Activated B cell treated with CpG ODN at 0.5 μM for 24 hours (primary cell): ENCODE results near the gene FBXL13. TPM values are rescaled to one million over a fixed set of nuclear protein-coding genes. Genes with fewer than 3 reads are reported as not detected.

ENCODE experiments used
- ATAC-seq: fragments of 200-7000 bp; cut with Tn5 transposase; one replicate; pipeline ENCODE4 v1.10.0; 2021; ENCODE audit warnings: low read depth, mild to moderate bottlenecking, moderate library complexity
- CTCF ChIA-PET: fragments of 350-600 bp; sonication (Branson Sonifier 250); formaldehyde crosslinking; loops from one replicate; lab custom pipeline; 2021; ENCODE audit warnings: antibody characterized with exemption; lab: Charles Lee
- POLR2A ChIA-PET: fragments of 350-600 bp; sonication (Branson Sonifier 250); formaldehyde crosslinking; loops from one replicate; lab custom pipeline; 2021; ENCODE audit warnings: antibody characterized with exemption; lab: Charles Lee
- DNase-seq: peaks from one replicate; pipeline ENCODE4 v3.0.0; 2022
- H3K27ac Mint-ChIP-seq: one replicate; pipeline ENCODE4 v1.8.0; 2020; ENCODE audit warnings: mixed read lengths
- H3K27me3 Mint-ChIP-seq: one replicate; pipeline ENCODE4 v1.8.0; 2021; ENCODE audit warnings: mixed read lengths
- H3K36me3 Mint-ChIP-seq: one replicate; pipeline ENCODE4 v1.8.0; 2021; ENCODE audit warnings: low read depth, mixed read lengths
- H3K4me1 Mint-ChIP-seq: one replicate; pipeline ENCODE4 v1.8.0; 2021; ENCODE audit warnings: mixed read lengths
- H3K4me3 Mint-ChIP-seq: one replicate; pipeline ENCODE4 v1.8.0; 2020; ENCODE audit warnings: mild to moderate bottlenecking, mixed read lengths
- H3K9me3 Mint-ChIP-seq: one replicate; pipeline ENCODE4 v1.8.0; 2020; ENCODE audit warnings: mixed read lengths
- CTCF ChIP-seq: fragments of 200-600 bp; IDR thresholded peaks from one replicate; pipeline ENCODE4 v1.8.0; 2022; ENCODE audit warnings: antibody characterized with exemption, mild to moderate bottlenecking
- intact Hi-C: fragments of 100-400 bp; cut with micrococcal nuclease; formaldehyde crosslinking; loops from one replicate; pipeline ENCODE4 v1.15.1; 2024
- total RNA-seq: library from RNA; stranded (reverse); gene quantifications from 2 replicates; pipeline ENCODE4 v1.2.3, GENCODE V29; 2022

FBXL13 gene
- total RNA-seq, 1 donor from 2014 or later = 2.9 TPM

- ATAC-seq = no peak
- intact Hi-C loops = no loop called here
- H3K9me3 Mint-ChIP-seq = no peaks in the 10 kb centered on the region
- no peaks in the 10 kb centered on the region for H3K27me3 Mint-ChIP-seq
- DNase-seq = no peak
- CTCF ChIA-PET = no interaction called here
- no peak overlapping the region for H3K27ac Mint-ChIP-seq
- peaks cover 6% of the 10 kb centered on the region for H3K4me1 Mint-ChIP-seq
- no peak overlapping the region for H3K4me3 Mint-ChIP-seq
- H3K36me3 Mint-ChIP-seq = no peaks in the 10 kb centered on the region
- POLR2A ChIA-PET = no interaction called here
- no peak for TF ChIP-seq CTCF
Measured at GRCh38 chr7:102992509-102992937, 82.1 kb downstream of the FBXL13 start.

GRCh38 chr7:102991540-102992214 is 82.9 kb downstream of the FBXL13 start:
- ChIA-PET POLR2A (no interaction called here), CTCF (no interaction called here)
- no peak for ATAC-seq
- Mint-ChIP-seq H3K27me3 (no peaks in the 10 kb centered on the region), H3K36me3 (no peaks in the 10 kb centered on the region), H3K9me3 (no peaks in the 10 kb centered on the region), H3K27ac (no peak overlapping the region), H3K4me1 (peaks cover 6% of the 10 kb centered on the region), H3K4me3 (no peak overlapping the region)
- no peak for TF ChIP-seq CTCF
- no peak for DNase-seq
- intact Hi-C loops = no loop called here

- ATAC-seq = no peak
- ChIA-PET CTCF (no interaction called here), POLR2A (no interaction called here)
- Mint-ChIP-seq H3K9me3 (no peaks in the 10 kb centered on the region), H3K36me3 (no peaks in the 10 kb centered on the region), H3K27me3 (no peaks in the 10 kb centered on the region), H3K4me1 (peaks cover 6% of the 10 kb centered on the region), H3K4me3 (no peak overlapping the region), H3K27ac (no peak overlapping the region)
- no peak for DNase-seq
- TF ChIP-seq CTCF = no peak
- intact Hi-C loops = no loop called here
Measured at GRCh38 chr7:102991077-102991539, 83.5 kb downstream of the FBXL13 start.

GRCh38 chr7:102990642-102991041 is 84.0 kb downstream of the FBXL13 start:
- no peak overlapping the region for H3K4me3 Mint-ChIP-seq
- CTCF ChIA-PET = no interaction called here
- H3K36me3 Mint-ChIP-seq = no peaks in the 10 kb centered on the region

More at GRCh38 chr7:102990642-102991041, 84.0 kb downstream of the FBXL13 start:
- no peak for TF ChIP-seq CTCF
- intact Hi-C loops = no loop called here
- Mint-ChIP-seq H3K27ac (no peak overlapping the region), H3K27me3 (no peaks in the 10 kb centered on the region), H3K9me3 (no peaks in the 10 kb centered on the region), H3K4me1 (peaks cover 6% of the 10 kb centered on the region)
- no peak for DNase-seq
- POLR2A ChIA-PET = no interaction called here
- ATAC-seq = no peak
